H1 (cell line): ENCODE results near the gene AP1G2.

Experiments used
- EGR1 ChIP-seq: IDR thresholded peaks from 2 replicates; pipeline ENCODE4 v1.6.1; 2011; ENCODE audit warnings: low read depth, low read length, borderline replicate concordance
- KDM5A ChIP-seq: fragments of 200-600 bp; IDR thresholded peaks from 2 replicates; pipeline ENCODE4 v1.7.1; 2012; ENCODE audit warnings: mild to moderate bottlenecking, low read length, inconsistent platforms, mixed read lengths
- NRF1 ChIP-seq: IDR thresholded peaks from 2 replicates; pipeline ENCODE4 v1.6.1; 2011; ENCODE audit warnings: mild to moderate bottlenecking, low read depth, low read length, improper control_type of control experiment
- POLR2A ChIP-seq, 2 experiments: IDR thresholded peaks; 1 replicate in 1 of 2; 2 replicates in 1 of 2; pipeline ENCODE4 v1.6.1; 2011; ENCODE audit warnings: low read depth in 2 of 2, low read length in 2 of 2, mild to moderate bottlenecking in 2 of 2; ENCODE audit errors: control extremely low read depth in 1 of 2
- POLR2AphosphoS5 ChIP-seq: IDR thresholded peaks from 2 replicates; pipeline ENCODE4 v1.6.1; 2011; ENCODE audit warnings: low read depth, low read length
- RFX5 ChIP-seq: IDR thresholded peaks from 2 replicates; pipeline ENCODE4 v1.6.1; 2011; ENCODE audit warnings: low read depth, low read length, improper control_type of control experiment, borderline replicate concordance
- SP1 ChIP-seq: IDR thresholded peaks from 2 replicates; pipeline ENCODE4 v1.6.1; 2011; ENCODE audit warnings: low read depth, low read length
- TF ChIP-seq, protein P1 (sequence below), 3 experiments: IDR thresholded peaks; 1 replicate in 2 of 3; 2 replicates in 1 of 3; pipeline versions ENCODE4 v1.5.1 to v1.6.1; 2011; ENCODE audit warnings: low read length in 3 of 3, mild to moderate bottlenecking in 3 of 3, inconsistent platforms in 2 of 3, low read depth in 1 of 3, moderate library complexity in 1 of 3; ENCODE audit not compliant: insufficient read depth in 1 of 3; ENCODE audit errors: control extremely low read depth in 1 of 3

GRCh38 chr14:23573384-23574015 is 5.9 kb upstream of the AP1G2 start:
- TF ChIP-seq SP1 (no peak), EGR1 (no peak), POLR2A (IDR thresholded peaks at IDR 0.05; ENCODE audit: control extremely low read depth in 1 of 2, low read depth in 2 of 2, low read length in 2 of 2) (no peak), NRF1 (no peak), RFX5 (no peak), POLR2AphosphoS5 (no peak), KDM5A (no peak)
- TF ChIP-seq, protein P1, sequence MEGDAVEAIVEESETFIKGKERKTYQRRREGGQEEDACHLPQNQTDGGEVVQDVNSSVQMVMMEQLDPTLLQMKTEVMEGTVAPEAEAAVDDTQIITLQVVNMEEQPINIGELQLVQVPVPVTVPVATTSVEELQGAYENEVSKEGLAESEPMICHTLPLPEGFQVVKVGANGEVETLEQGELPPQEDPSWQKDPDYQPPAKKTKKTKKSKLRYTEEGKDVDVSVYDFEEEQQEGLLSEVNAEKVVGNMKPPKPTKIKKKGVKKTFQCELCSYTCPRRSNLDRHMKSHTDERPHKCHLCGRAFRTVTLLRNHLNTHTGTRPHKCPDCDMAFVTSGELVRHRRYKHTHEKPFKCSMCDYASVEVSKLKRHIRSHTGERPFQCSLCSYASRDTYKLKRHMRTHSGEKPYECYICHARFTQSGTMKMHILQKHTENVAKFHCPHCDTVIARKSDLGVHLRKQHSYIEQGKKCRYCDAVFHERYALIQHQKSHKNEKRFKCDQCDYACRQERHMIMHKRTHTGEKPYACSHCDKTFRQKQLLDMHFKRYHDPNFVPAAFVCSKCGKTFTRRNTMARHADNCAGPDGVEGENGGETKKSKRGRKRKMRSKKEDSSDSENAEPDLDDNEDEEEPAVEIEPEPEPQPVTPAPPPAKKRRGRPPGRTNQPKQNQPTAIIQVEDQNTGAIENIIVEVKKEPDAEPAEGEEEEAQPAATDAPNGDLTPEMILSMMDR (IDR thresholded peaks at IDR 0.05; ENCODE audit: control extremely low read depth in 1 of 3, insufficient read depth in 1 of 3, low read depth in 1 of 3, low read length in 3 of 3): no peak
